ENCODE results near the gene PSME3IP1.
"Not testable (repeated sequence)": the region's sequence is repeated elsewhere in the genome, so short reads cannot be mapped to it uniquely, and the experiment has no call there.

PSME3IP1 gene, protein sequence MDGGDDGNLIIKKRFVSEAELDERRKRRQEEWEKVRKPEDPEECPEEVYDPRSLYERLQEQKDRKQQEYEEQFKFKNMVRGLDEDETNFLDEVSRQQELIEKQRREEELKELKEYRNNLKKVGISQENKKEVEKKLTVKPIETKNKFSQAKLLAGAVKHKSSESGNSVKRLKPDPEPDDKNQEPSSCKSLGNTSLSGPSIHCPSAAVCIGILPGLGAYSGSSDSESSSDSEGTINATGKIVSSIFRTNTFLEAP

GRCh38 chr16:57185945-57186871 is at the start of gene PSME3IP1, which contains the start of gene RSPRY1:
PSME3IP1 (minus strand) TSS chr16:57186039; CDS start chr16:57173854, 12,185 bp downstream.
RSPRY1 (plus strand) TSS chr16:57186329; CDS start chr16:57204659, 18,330 bp downstream.
- peak; percentile 100 for DNase-seq (ENCODE audit: low spot score)

DNA sequence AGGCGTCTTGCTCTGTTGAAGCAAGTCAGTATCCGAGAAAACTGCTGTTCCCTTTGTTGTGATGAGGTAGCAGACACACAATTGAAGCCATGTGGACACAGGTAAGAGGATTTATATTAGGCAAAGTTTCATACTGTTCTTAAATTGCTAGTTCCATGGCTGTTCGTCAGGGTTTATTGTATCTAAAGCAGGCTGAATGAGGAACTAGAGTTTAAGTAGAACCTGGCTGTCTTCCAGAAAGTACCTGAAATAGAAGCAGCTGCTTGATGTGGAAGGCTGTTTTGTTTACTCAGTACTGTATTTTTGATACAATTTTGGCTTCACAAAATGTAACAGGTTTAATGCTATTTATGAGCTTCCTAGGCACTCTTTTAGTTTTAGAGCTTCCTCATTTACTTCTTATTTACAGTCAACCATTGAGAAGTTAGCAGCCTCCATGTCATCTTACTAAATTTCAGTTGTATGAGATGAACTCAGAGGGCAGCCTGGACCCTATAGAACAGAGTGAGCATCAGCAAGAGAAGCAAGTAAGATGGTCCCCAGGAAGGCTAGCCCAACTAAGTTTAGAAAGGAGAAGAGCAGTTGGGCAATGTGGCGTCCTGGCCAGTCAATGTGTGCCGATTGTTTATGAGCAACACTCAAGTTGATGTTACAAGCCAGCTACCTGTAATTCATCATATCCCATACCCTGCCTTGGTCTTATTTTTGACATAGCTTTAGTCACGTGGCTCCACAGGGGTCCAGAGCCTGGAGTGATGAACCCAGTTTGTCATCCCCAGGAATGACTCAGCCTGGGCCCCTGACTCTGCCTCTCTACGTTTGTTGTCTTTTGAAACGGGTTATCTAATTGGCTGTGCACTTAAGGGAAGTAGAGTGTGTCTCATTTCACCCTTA is 49.5 kb upstream of the PSME3IP1 start:
- DNase-seq (ENCODE audit: low spot score), result peak; percentile 17

DNA sequence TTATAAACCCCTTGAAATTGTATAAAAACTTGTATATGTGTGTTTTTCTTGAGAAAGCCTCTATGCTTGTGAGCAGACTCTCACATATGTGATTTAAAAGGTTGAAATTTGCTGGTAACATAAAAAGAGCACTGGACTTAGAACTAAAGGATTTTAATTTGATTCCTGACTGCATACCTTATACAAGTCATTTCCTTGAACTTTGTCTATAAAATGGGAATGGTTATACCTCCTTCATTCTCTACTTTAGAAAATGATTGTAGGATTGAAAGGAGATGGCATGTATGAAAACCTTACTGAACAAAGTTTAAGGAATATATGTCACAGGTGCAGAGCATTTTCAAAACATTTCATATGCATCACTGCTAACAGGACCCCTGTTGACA is 48.9 kb upstream of the PSME3IP1 start:
- DNase-seq (ENCODE audit: low spot score), result no peak

DNA sequence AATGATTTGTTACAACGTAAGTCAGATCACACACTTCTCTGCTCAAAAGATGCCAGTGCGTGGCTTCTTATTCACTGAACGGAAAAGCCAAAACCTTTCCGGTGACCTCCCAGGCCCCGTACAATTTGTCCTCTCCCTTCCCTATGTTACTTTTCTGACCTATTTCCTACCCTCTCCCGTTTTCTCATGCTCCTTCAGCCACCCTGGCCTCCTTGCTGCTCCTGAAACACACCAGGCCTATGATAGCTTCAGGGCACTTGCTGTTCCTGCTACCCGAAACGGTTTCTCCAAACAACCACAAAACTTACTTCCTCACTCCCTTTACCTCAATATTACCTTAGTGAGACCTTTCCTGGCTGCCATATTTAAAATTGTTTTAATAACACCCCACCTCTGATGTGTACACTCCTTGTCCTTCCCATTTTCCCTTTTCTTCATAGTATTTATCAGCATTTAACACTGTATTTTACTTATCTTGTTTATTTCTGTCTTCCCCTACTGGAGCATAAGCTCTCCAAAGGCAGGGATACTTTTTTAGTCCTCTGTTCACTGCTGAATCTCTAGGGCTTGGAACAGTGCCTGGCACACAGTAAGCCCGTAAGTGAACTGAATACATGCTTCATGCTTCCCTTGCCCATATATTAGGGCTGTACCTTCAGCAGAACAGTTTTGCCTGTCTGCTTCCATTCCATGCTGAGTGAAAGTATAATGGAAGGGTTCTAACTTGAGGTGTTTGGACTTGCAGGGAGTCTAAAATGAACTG is 48.3 kb upstream of the PSME3IP1 start:
- DNase-seq (ENCODE audit: low spot score), result no peak

DNA sequence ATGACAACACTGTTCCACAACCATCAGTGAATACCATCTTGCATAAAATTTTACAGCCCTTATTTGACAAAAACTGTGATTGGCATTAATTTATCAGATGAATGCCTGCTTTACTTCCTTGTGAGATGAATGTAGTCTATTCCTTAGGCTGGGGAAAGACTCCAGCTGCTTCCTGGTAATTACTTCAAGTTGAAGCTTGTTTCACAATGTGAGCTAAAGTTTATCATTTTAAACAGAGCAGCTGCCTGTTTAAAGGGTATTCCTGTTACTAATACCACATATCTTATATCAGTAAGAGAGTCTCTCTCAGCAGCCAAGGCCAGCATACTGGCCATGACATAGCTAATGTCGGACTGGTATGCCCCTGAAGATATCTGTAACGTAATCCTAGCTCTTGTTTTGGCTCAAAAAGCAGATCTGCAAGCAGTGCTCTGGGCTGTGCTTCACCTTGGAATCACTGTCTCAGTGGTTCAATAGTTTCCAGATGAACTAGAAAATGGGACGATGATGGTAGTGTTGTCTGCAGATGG is 46.0 kb upstream of the PSME3IP1 start:
- no peak for DNase-seq (ENCODE audit: low spot score)

- no peak for DNase-seq (ENCODE audit: low spot score)
Measured at GRCh38 chr16:57229079-57229478, 43.2 kb upstream of the PSME3IP1 start.

- DNase-seq (ENCODE audit: low spot score), result no peak
Measured at GRCh38 chr16:57226701-57227621, 41.1 kb upstream of the PSME3IP1 start.

DNA sequence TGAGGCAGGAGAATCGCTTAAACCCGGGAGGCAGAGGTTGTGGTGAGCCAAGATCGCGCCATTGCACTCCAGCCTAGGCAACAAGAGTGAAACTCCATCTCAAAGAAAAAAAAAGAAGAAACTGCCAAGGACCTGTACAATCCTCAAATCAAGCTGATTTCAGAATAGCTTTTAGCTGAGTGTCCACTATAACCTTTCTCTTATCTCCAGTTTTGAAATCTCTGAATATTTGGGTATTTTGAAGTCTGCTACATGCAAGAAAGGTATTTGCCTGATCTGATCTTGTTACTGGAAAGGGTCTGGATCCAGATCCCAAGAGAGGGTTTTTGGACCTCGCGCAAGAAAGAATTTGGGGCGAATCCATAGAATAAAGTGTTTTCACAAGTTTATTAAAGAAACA is 40.1 kb upstream of the PSME3IP1 start:
- DNase-seq (ENCODE audit: low spot score), result no peak

DNA sequence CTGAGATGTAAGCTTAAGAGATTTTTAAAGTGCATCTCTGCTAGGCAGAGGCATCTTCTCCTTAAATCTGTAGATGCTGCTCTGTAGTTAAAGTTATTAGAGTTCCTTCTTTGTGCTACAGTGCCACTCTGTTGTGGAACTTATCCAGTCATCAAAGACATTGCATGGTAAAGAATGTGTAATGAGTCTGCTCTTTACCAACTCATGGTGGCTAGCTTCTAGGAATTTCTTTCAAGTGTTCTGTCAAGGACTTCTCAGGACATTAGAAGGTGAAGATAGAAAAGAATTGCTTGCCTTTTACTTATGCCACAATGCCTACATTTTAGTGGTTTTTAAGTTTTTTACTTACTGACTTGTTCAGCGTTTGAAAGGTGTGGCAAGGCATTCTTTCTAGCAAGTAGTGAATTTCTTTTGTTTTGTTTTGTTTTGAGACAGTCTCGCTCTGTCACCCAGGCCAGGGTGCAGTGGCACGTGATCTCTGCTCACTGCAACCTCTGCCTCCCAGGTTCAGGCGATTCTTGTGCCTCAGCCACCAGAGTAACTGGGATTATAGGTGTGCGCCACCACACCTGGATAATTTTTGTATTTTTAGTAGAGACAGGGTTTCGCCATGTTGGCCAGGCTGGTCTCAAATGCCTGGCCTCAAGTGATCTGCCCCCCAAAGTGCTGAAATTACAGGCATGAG is 39.0 kb upstream of the PSME3IP1 start:
- no peak for DNase-seq (ENCODE audit: low spot score)

DNA sequence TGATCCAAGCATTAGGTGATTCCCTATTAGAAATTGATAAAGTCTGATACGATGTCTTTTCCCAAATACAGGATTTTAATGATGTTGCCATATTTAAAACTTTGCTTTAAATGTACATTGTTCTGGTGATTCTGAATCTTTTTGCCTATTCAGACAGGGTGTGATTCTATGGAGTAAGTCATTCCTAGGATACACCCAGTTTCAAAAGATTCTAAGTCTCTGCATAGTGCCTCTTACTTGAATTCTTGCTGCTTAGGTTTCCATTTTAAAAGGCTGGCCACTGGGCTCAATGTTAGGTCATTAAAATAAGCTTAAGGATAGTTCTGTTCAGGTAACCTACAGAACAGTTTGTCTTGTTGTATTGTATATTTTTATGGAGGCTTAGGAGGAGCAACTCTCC is 37.2 kb upstream of the PSME3IP1 start:
- no peak for DNase-seq (ENCODE audit: low spot score)

- no peak for DNase-seq (ENCODE audit: low spot score)
Measured at GRCh38 chr16:57216968-57217367, 31.1 kb upstream of the PSME3IP1 start.

- DNase-seq (ENCODE audit: low spot score), result no peak
Measured at GRCh38 chr16:57213462-57213861, 27.6 kb upstream of the PSME3IP1 start.

GRCh38 chr16:57209780-57210179 is 23.9 kb upstream of the PSME3IP1 start:
- DNase-seq (ENCODE audit: low spot score), result no peak

- no peak for DNase-seq (ENCODE audit: low spot score)
Measured at GRCh38 chr16:57208926-57209325, 23.1 kb upstream of the PSME3IP1 start.

- no peak for DNase-seq (ENCODE audit: low spot score)
Measured at GRCh38 chr16:57204675-57205074, 18.8 kb upstream of the PSME3IP1 start.

- no peak for DNase-seq (ENCODE audit: low spot score)
Measured at GRCh38 chr16:57203451-57203850, 17.6 kb upstream of the PSME3IP1 start.

DNA sequence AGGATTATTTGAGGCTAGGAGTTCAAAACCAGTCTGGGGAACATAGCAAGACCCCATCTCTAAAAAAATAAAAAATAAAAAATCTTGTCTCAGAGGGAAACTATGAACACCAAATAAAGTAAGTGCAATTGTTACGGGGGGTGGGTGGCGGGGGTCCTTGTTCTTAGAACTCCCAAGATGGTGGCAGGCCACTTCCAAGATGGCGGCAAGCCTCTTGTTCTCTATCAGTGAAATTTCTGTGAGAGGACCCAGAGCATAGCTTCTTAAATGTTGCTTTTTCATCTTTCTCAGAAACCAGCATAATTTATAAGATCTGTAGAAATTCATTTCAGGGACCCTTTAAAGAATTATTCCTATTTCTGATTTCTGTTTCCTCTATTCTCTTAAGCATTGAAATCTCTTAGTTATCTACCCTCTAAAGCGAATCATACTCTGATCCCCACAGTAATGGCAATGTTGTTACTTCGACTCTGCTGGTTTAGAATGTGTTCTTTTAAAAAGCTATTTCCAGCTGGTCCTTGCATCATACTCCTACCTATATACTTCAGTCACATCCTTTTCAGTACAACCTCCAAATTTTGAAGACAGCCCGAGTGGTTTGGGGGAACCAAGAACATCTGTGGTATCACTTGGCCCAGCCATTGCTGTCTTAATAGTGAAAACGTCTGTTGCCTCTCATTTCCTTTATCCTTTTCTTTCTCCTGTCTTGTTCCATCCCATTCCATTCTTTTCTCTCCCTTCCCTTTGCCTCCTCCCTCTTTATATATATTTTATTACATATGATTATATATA is 16.5 kb upstream of the PSME3IP1 start:
- DNase-seq (ENCODE audit: low spot score), result no peak

GRCh38 chr16:57200926-57201325 is 15.1 kb upstream of the PSME3IP1 start:
- not testable (repeated sequence) for DNase-seq (ENCODE audit: low spot score)

GRCh38 chr16:57200321-57200720 is 14.5 kb upstream of the PSME3IP1 start:
- DNase-seq (ENCODE audit: low spot score), result not testable (repeated sequence)

All from hepatic stellate cell (primary cell).